ENCODE data around the gene ARHGEF19. TPM values are rescaled to one million over a fixed set of nuclear protein-coding genes. Genes with fewer than 3 reads are reported as not detected.

Gene ARHGEF19
- total and polyA plus RNA-seq, 12 donors, result 4.8 to 46.2 (median 22.1) TPM

DNA sequence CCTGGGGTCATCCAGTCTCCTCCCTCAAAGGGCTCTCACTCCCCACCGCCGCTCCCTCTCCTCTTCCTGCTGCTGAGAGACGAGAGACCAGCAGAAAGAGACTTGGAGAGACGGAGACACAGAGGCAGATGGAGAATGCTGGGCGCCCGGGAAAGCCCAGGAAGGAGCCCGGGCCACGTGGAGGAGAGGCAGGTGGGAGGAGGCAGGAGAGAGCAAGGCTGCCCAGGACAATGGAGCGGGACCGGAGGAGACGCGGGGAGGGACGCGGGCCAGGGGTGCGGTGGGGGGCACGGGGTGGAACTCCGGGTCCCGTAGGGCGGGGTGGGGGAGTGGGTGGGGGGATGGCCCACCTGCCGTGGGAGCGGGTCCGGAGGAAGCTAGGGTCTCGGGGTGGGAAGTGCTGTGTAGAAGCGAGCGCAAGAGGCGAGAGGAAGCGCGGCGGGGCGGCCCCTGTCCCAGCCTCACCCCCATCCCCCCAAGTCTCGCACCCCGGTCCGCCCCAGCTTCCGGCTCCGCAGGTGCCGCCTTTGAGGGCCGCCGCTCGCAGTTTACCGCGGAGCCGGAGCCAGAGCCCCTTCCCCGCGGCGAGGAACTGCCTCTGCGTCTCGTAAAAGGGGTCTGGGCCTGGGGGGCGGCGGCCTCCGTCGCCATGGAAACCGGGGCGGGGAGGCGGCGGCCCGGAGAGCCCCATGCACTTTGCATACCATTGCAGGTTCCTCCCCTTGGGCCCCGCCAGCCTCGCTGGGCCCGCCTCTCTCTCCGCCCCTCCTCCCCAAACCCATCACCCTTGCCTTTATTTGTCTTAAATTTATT, 44.9 kb downstream of the ARHGEF19 start:
- Histone ChIP-seq H3K36me3 (replicated peaks in 1 of 2) (no peaks in the 10 kb centered on the region), H3K9me3 (replicated peaks in 1 of 3) (no peaks in the 10 kb centered on the region), H3K4me1 (replicated peaks in 1 of 2) (peaks cover 7 to 9% of the 10 kb centered on the region in 2 donors), H3K4me3 (peak overlapping the region in 2 of 4 donors; percentile 24 to 56), H3K27ac (peak overlapping the region in 1 of 5 donors; percentile 36), H3K27me3 (no peaks in the 10 kb centered on the region)
- 6 to 22% (median 9%) methylated on average over 11 to 60 of the region's 60 CpGs for WGBS, 4 donors
- DNase-seq, result peak in 3 of 7 donors; percentile 40 to 52 (median 47)
- intact Hi-C loops (cut with DNase I), result no loop called here
- no peak for TF ChIP-seq POLR2A (IDR thresholded peaks at IDR 0.05)
- TF ChIP-seq, protein P1, sequence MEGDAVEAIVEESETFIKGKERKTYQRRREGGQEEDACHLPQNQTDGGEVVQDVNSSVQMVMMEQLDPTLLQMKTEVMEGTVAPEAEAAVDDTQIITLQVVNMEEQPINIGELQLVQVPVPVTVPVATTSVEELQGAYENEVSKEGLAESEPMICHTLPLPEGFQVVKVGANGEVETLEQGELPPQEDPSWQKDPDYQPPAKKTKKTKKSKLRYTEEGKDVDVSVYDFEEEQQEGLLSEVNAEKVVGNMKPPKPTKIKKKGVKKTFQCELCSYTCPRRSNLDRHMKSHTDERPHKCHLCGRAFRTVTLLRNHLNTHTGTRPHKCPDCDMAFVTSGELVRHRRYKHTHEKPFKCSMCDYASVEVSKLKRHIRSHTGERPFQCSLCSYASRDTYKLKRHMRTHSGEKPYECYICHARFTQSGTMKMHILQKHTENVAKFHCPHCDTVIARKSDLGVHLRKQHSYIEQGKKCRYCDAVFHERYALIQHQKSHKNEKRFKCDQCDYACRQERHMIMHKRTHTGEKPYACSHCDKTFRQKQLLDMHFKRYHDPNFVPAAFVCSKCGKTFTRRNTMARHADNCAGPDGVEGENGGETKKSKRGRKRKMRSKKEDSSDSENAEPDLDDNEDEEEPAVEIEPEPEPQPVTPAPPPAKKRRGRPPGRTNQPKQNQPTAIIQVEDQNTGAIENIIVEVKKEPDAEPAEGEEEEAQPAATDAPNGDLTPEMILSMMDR (IDR thresholded peaks at IDR 0.05), result no peak

DNA sequence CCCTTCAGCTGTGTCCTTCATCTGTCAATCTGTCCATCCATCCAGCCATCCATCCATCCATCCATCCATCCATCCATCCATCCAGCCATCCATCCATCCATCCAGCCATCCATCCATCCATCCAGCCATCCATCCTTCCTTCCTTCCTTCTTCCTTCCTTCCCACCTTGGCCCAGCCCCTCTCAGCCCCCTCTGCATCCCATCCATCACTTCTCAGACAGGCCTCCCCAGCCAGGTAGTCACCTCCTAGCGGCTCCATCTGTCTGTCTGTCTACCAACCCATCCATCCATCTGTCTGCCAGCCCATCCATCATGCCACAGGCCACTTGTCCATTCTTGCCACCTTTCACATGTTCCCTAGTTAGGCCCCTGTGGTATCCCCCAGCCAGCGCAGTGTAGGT, 46.3 kb downstream of the ARHGEF19 start:
- Histone ChIP-seq H3K4me3 (no peak overlapping the region), H3K9me3 (replicated peaks in 1 of 3) (no peaks in the 10 kb centered on the region), H3K36me3 (replicated peaks in 1 of 2) (no peaks in the 10 kb centered on the region), H3K27me3 (no peaks in the 10 kb centered on the region), H3K4me1 (replicated peaks in 1 of 2) (peaks cover 7 to 9% of the 10 kb centered on the region in 2 donors), H3K27ac (no peak overlapping the region)
- intact Hi-C loops (cut with DNase I), result no loop called here
- TF ChIP-seq, protein P1 (IDR thresholded peaks at IDR 0.05), result no peak
- no peak for TF ChIP-seq POLR2A (IDR thresholded peaks at IDR 0.05)
- 38 to 93% (median 48%) methylated on average over 2 of the region's 2 CpGs for WGBS, 4 donors
- DNase-seq, result no peak

DNA sequence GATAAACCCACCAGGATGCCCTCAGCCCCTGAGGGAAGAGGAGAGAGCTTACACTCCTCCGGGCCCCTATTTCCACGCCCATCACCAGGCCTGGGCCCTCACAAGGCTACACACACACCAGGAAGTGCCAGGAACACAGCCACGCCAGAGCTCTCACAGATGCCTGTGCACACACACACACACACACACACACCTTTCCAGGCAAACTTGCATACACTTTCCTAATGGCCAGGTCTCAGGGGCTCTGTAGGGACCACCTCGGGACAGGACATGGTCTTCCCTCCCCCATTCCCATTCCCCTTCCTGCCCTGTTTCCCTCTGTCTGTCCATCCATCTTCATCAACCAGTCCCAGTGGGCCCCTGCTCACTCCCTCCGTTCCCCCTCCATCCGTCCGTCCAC, 46.9 kb downstream of the ARHGEF19 start:
- no peaks in the 10 kb centered on the region for H3K27me3 ChIP-seq
- peaks cover 7 to 9% of the 10 kb centered on the region in 2 donors for H3K4me1 ChIP-seq (replicated peaks in 1 of 2)
- no peak for TF ChIP-seq POLR2A (IDR thresholded peaks at IDR 0.05)
- TF ChIP-seq, protein P1 (IDR thresholded peaks at IDR 0.05), result no peak
- H3K36me3 ChIP-seq (replicated peaks in 1 of 2), result no peaks in the 10 kb centered on the region
- H3K9me3 ChIP-seq (replicated peaks in 1 of 3), result no peaks in the 10 kb centered on the region
- no peak overlapping the region for H3K4me3 ChIP-seq
- DNase-seq, result no peak
- no peak overlapping the region for H3K27ac ChIP-seq
- WGBS, 4 donors, result 79 to 90% (median 84%) methylated on average over 5 to 7 of the region's 7 CpGs
- intact Hi-C loops (cut with DNase I), result no loop called here

DNA sequence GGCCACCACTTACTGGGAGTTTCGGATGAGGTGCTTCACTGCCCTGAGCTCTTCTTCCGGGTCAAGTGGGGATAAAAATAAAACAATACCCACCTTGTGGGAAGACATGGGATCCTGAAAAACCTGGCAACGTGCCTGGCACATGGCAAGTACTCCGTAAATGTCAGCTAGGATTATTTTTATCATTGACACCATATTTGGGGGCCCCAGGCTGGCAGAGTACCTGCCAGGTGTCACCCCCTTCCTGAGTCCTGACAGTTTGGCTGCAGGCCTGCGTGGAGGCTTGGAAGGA, 47.4 kb downstream of the ARHGEF19 start:
- no peak for DNase-seq
- intact Hi-C loops (cut with DNase I), result no loop called here
- H3K4me1 ChIP-seq (replicated peaks in 1 of 2), result peaks cover 7 to 9% of the 10 kb centered on the region in 2 donors
- WGBS, 4 donors, result 51 to 65% (median 57%) methylated on average over 4 to 5 of the region's 5 CpGs
- TF ChIP-seq POLR2A (IDR thresholded peaks at IDR 0.05), result no peak
- TF ChIP-seq, protein P1 (IDR thresholded peaks at IDR 0.05), result no peak
- H3K36me3 ChIP-seq (replicated peaks in 1 of 2), result no peaks in the 10 kb centered on the region
- H3K4me3 ChIP-seq, result no peak overlapping the region
- H3K9me3 ChIP-seq (replicated peaks in 1 of 3), result no peaks in the 10 kb centered on the region
- H3K27me3 ChIP-seq, result no peaks in the 10 kb centered on the region
- H3K27ac ChIP-seq, result no peak overlapping the region

Measured in adrenal gland (tissue), 12 donors.